SK-N-SH (cell line): ENCODE data around the gene ARL4A. TPM values are rescaled to one million over a fixed set of nuclear protein-coding genes. Genes with fewer than 3 reads are reported as not detected.

Source experiments
- CTCF ChIA-PET: fragments of 300-600, 350-600 bp; formaldehyde crosslinking; extraction: SDS; loops from one replicate; lab custom pipeline; 2021; lab: Yijun Ruan, JAX
- POLR2A ChIA-PET: fragments of 350-600 bp; sonication (Branson Sonifier 250); formaldehyde crosslinking; extraction: SDS; loops from one replicate; lab custom pipeline; 2020; ENCODE audit warnings: antibody characterized with exemption, inconsistent platforms; lab: Yijun Ruan, JAX
- DNase-seq: peaks from one replicate; pipeline ENCODE4 v3.0.0; 2012
- H2AFZ ChIP-seq: fragments of 200-600 bp; sonication (generic); 2 replicates; pipeline ENCODE4 v1.8.1; 2016; ENCODE audit warnings: antibody characterized with exemption, mild to moderate bottlenecking, low read depth
- H3F3A ChIP-seq: fragments of 200-600 bp; sonication (generic); replicated peaks from 2 replicates; pipeline ENCODE3; 2016; ENCODE audit warnings: antibody characterized with exemption, mild to moderate bottlenecking; ENCODE audit not compliant: insufficient read depth
- H3K27ac ChIP-seq, 2 experiments: fragments of 200-500 bp in 1 of 2; fragments of 200-600 bp in 1 of 2; sonication (Bioruptor generic) in 1 of 2; sonication (generic), shearing (Covaris generic) in 1 of 2; 2 replicates each; pipeline versions ENCODE4 v1.5.1 to v1.6.1; 2014 to 2016; ENCODE audit warnings: low read depth in 2 of 2, inconsistent platforms in 1 of 2, low read length in 1 of 2, mild to moderate bottlenecking in 1 of 2, mixed read lengths in 1 of 2
- H3K27me3 ChIP-seq: fragments of 200-600 bp; sonication (generic), shearing (Covaris generic); 2 replicates; pipeline ENCODE4 v1.6.1; 2016; ENCODE audit warnings: mixed run types; ENCODE audit not compliant: insufficient read depth
- H3K36me3 ChIP-seq, 2 experiments: fragments of 200-500 bp in 1 of 2; fragments of 200-600 bp in 1 of 2; sonication (Bioruptor generic) in 1 of 2; sonication (generic) in 1 of 2; replicated peaks in 1 of 2; 2 replicates each; pipeline versions ENCODE3 to v1.5.1; 2014 to 2016; ENCODE audit warnings: low read length in 1 of 2, mild to moderate bottlenecking in 1 of 2; ENCODE audit not compliant: insufficient read depth in 2 of 2, control insufficient read depth in 1 of 2
- H3K4me1 ChIP-seq, 2 experiments: fragments of 200-500 bp in 1 of 2; fragments of 200-600 bp in 1 of 2; sonication (Bioruptor generic) in 1 of 2; sonication (generic), shearing (Covaris generic) in 1 of 2; 2 replicates each; pipeline versions ENCODE4 v1.5.1 to v1.6.1; 2014 to 2016; ENCODE audit warnings: low read depth in 1 of 2, low read length in 1 of 2, mixed run types in 1 of 2; ENCODE audit not compliant: insufficient read depth in 2 of 2, control insufficient read depth in 1 of 2
- H3K4me2 ChIP-seq: fragments of 200-600 bp; sonication (generic), shearing (Covaris generic); 2 replicates; pipeline ENCODE4 v1.6.1; 2017; ENCODE audit warnings: mixed run types
- H3K4me3 ChIP-seq, 2 experiments: fragments of 200-500 bp in 1 of 2; fragments of 200-600 bp in 1 of 2; sonication (Bioruptor generic) in 1 of 2; sonication (generic), shearing (Covaris generic) in 1 of 2; 2 replicates each; pipeline versions ENCODE4 v1.5.1 to v1.8.1; 2014 to 2016; ENCODE audit warnings: low read depth in 2 of 2, inconsistent platforms in 1 of 2, low read length in 1 of 2, mild to moderate bottlenecking in 1 of 2, mixed read lengths in 1 of 2, moderate library complexity in 1 of 2
- H3K79me2 ChIP-seq: fragments of 200-600 bp; sonication (generic); 2 replicates; pipeline ENCODE4 v1.8.1; 2017; ENCODE audit warnings: mild to moderate bottlenecking; ENCODE audit not compliant: insufficient read depth
- H3K9ac ChIP-seq: fragments of 200-600 bp; sonication (generic); 2 replicates; pipeline ENCODE4 v1.6.1; 2017; ENCODE audit warnings: mixed run types
- H3K9me2 ChIP-seq: fragments of 200-600 bp; sonication (generic); 2 replicates; pipeline ENCODE4 v1.6.1; 2017; ENCODE audit warnings: mixed run types
- H3K9me3 ChIP-seq: fragments of 200-600 bp; sonication (generic); 2 replicates; pipeline ENCODE4 v1.6.1; 2017; ENCODE audit warnings: mixed run types, mild to moderate bottlenecking, moderate library complexity
- H4K20me1 ChIP-seq: fragments of 200-600 bp; sonication (generic); 2 replicates; pipeline ENCODE4 v1.6.1; 2017; ENCODE audit warnings: mild to moderate bottlenecking, mixed run types; ENCODE audit not compliant: insufficient read depth
- EP300 ChIP-seq, 2 experiments: IDR thresholded peaks; 2 replicates each; pipeline versions ENCODE4 v1.4.0 to v1.6.1; 2012; ENCODE audit warnings: borderline replicate concordance in 1 of 2, low read depth in 1 of 2, low read length in 1 of 2
- FOSL2 ChIP-seq: IDR thresholded peaks from 2 replicates; pipeline ENCODE4 v1.4.0; 2012; ENCODE audit warnings: low read depth, mild to moderate bottlenecking, moderate library complexity, borderline replicate concordance
- GABPA ChIP-seq: IDR thresholded peaks from 2 replicates; pipeline ENCODE4 v1.4.0; 2012; ENCODE audit warnings: low read depth, mild to moderate bottlenecking
- IRF3 ChIP-seq: fragments of 150-350 bp; IDR thresholded peaks from 2 replicates; pipeline ENCODE4 v1.6.1; 2016; ENCODE audit warnings: mild to moderate bottlenecking, low read depth, low read length
- JUND ChIP-seq: IDR thresholded peaks from 2 replicates; pipeline ENCODE4 v1.4.0; 2012
- MAX ChIP-seq: IDR thresholded peaks from 2 replicates; pipeline ENCODE4 v1.4.0; 2012; ENCODE audit warnings: low read depth
- MEF2A ChIP-seq: IDR thresholded peaks from 2 replicates; pipeline ENCODE4 v1.4.0; 2012; ENCODE audit warnings: low read depth, borderline replicate concordance
- MXI1 ChIP-seq: IDR thresholded peaks from 2 replicates; pipeline ENCODE4 v1.6.1; 2012; ENCODE audit warnings: mild to moderate bottlenecking, low read depth, low read length, improper control_type of control experiment
- NFIC ChIP-seq: IDR thresholded peaks from 2 replicates; pipeline ENCODE4 v1.4.0; 2012; ENCODE audit warnings: borderline replicate concordance
- POLR2AphosphoS5 ChIP-seq: IDR thresholded peaks from 2 replicates; pipeline ENCODE4 v1.6.1; 2012; ENCODE audit warnings: low read depth, low read length
- REST ChIP-seq: IDR thresholded peaks from 2 replicates; pipeline ENCODE4 v1.6.1; 2012; ENCODE audit warnings: mild to moderate bottlenecking, low read depth, low read length, moderate library complexity
- RXRA ChIP-seq: IDR thresholded peaks from 2 replicates; pipeline ENCODE4 v1.4.0; 2012; ENCODE audit warnings: low read depth, mild to moderate bottlenecking, borderline replicate concordance
- SMC3 ChIP-seq: IDR thresholded peaks from 2 replicates; pipeline ENCODE4 v1.6.1; 2012; ENCODE audit warnings: low read depth, low read length, improper control_type of control experiment
- TCF12 ChIP-seq: IDR thresholded peaks from 2 replicates; pipeline ENCODE4 v1.4.0; 2012
- USF1 ChIP-seq: IDR thresholded peaks from 2 replicates; pipeline ENCODE4 v1.4.0; 2012; ENCODE audit warnings: low read depth, borderline replicate concordance
- USF2 ChIP-seq: fragments of 150-350 bp; IDR thresholded peaks from 2 replicates; pipeline ENCODE4 v1.6.1; 2017; ENCODE audit warnings: antibody characterized with exemption, low read length, low read depth, borderline replicate concordance
- YY1 ChIP-seq: IDR thresholded peaks from 2 replicates; pipeline ENCODE4 v1.4.0; 2012; ENCODE audit warnings: low read depth, mild to moderate bottlenecking
- ZBTB33 ChIP-seq: IDR thresholded peaks from 2 replicates; pipeline ENCODE4 v1.4.0; 2012; ENCODE audit warnings: low read depth, borderline replicate concordance
- WGBS: methylation state at CpG from one replicate; pipeline ENCODE4 v1.1.6; 2017; ENCODE audit warnings: low lambda C conversion rate; 5-methylcytosine and 5-hydroxymethylcytosine counted together
- polyA plus RNA-seq, 3 experiments: library from polyadenylated mRNA; depleted of rRNA; stranded (reverse); fragments of >200 nt; gene quantifications; 2 replicates each; pipeline ENCODE4 v1.2.3, GENCODE V29; 2012

Gene ARL4A
- polyA plus RNA-seq, 1 of the 3 experiments (the other 2 are of a cell fraction): 5.5 TPM

- TF ChIP-seq REST: no peak
- no peak for TF ChIP-seq GABPA
Observed at GRCh38 chr7:12716722-12717121, 29.3 kb downstream of the ARL4A start (continued).

- ChIA-PET POLR2A (no interaction called here), CTCF (interaction anchor here (0.6 to 1.8 kb wide), 4 partner anchors 8 to 194 kb away, joined by 3 to 8 read pairs (median 4); no protein-coding TSS in a partner anchor)
- H3K36me3 ChIP-seq: no peaks in the 10 kb centered on the region
- no peaks in the 10 kb centered on the region for H4K20me1 ChIP-seq
- no peak overlapping the region for H3K4me2 ChIP-seq
- no peaks in the 10 kb centered on the region for H3K9me2 ChIP-seq
- no peaks in the 10 kb centered on the region for H3K79me2 ChIP-seq
- H3K9me3 ChIP-seq: no peaks in the 10 kb centered on the region
- DNase-seq: no peak
- H2AFZ ChIP-seq: peak overlapping the region; percentile 82; the same call in 1 of the 2 replicates
- WGBS: 37% methylated on average over 5 of the region's 5 CpGs
- H3K9ac ChIP-seq: no peak overlapping the region
- peaks cover 0 to 16% of the 10 kb centered on the region in 2 experiments; a peak in 1 of 4 replicates for H3K4me1 ChIP-seq
- H3K27ac ChIP-seq: peak overlapping the region in 1 of 2 experiments; percentile 44; a peak in 2 of 4 replicates
- TF ChIP-seq POLR2AphosphoS5 (peak; percentile 36; the same call in 1 of the 2 replicates), ZBTB33 (no peak), FOSL2 (peak; percentile 55; the same call in 1 of the 2 replicates), MXI1 (no peak), SMC3 (no peak), MAX (0 out of 2 replicates have a peak, but pooled peaks have one; percentile 34), YY1 (no peak), NFIC (peak; percentile 51; the same call in 1 of the 2 replicates), MEF2A (no peak), EP300 (IDR thresholded peaks at IDR 0.05; ENCODE audit: borderline replicate concordance in 1 of 2, low read depth in 1 of 2, low read length in 1 of 2) (peak in 1 of 2 experiments; percentile 31; a peak in 1 of 4 replicates), IRF3 (no peak), USF1 (no peak), RXRA (peak; percentile 73; the same call in 1 of the 2 replicates), USF2 (no peak), JUND (0 out of 2 replicates have a peak, but pooled peaks have one; percentile 10), TCF12 (peak; percentile 18; the same call in 1 of the 2 replicates)
- peaks cover 6% of the 10 kb centered on the region for H3F3A ChIP-seq
- no peak overlapping the region for H3K4me3 ChIP-seq
- H3K27me3 ChIP-seq: no peaks in the 10 kb centered on the region
Observed at GRCh38 chr7:12719141-12719919, 31.9 kb downstream of the ARL4A start.
